Endothelial cell of umbilical vein (primary cell): ENCODE measurements around the gene LRRC10B. TPM values are rescaled to one million over a fixed set of nuclear protein-coding genes. Genes with fewer than 3 reads are reported as not detected.

Source experiments
- BruUV-seq: library from RNA; stranded (reverse); fragments of 400-500 nt; replicated peaks from 2 replicates; lab custom pipeline; 2021; lab: Mats Ljungman, UMichigan
- CTCF ChIA-PET: fragments of 300-600, 350-600 bp; sonication (Branson Sonifier 250); formaldehyde crosslinking; loops from one replicate; lab custom pipeline; 2021; ENCODE audit warnings: antibody characterized with exemption, inconsistent platforms; lab: Charles Lee
- POLR2A ChIA-PET: fragments of 300-600, 350-600 bp; sonication (Branson Sonifier 250); formaldehyde crosslinking; loops from one replicate; lab custom pipeline; 2021; ENCODE audit warnings: antibody characterized with exemption, inconsistent platforms; lab: Charles Lee
- DNase-seq: peaks from one replicate; pipeline ENCODE4 v3.0.0-alpha.2; 2011; ENCODE audit warnings: low read depth, low spot score
- FAIRE-seq: peaks from 2 replicates; lab custom pipeline; 2011; peaks lifted over from hg19 to GRCh38; lab: Jason Lieb, UNC
- H2AFZ ChIP-seq: 2 replicates; pipeline ENCODE4 v1.6.0; 2012; ENCODE audit warnings: low read depth, low read length, control low read depth, inconsistent platforms
- H3K27ac ChIP-seq: 2 replicates; pipeline ENCODE4 v1.5.1; 2011; ENCODE audit warnings: low read depth, mild to moderate bottlenecking, control low read depth, low read length, moderate library complexity; ENCODE audit not compliant: insufficient read depth
- H3K27me3 ChIP-seq, 2 experiments: 2 replicates each; pipeline versions ENCODE4 v1.6.0 to v1.6.1; 2011; ENCODE audit warnings: low read length in 2 of 2, mixed read lengths in 1 of 2; ENCODE audit not compliant: control insufficient read depth in 2 of 2, insufficient read depth in 2 of 2
- H3K36me3 ChIP-seq, 2 experiments: 2 replicates in 1 of 2; 3 replicates in 1 of 2; pipeline ENCODE4 v1.5.1; 2011; ENCODE audit warnings: low read length in 2 of 2, mild to moderate bottlenecking in 1 of 2, moderate library complexity in 1 of 2; ENCODE audit not compliant: control insufficient read depth in 2 of 2, insufficient read depth in 2 of 2; ENCODE audit errors: extremely low read depth in 1 of 2
- H3K4me1 ChIP-seq: 3 replicates; pipeline ENCODE4 v1.5.1; 2011; ENCODE audit warnings: mild to moderate bottlenecking, low read length; ENCODE audit not compliant: control insufficient read depth, insufficient read depth; ENCODE audit errors: extremely low read depth
- H3K4me2 ChIP-seq: 2 replicates; pipeline ENCODE4 v1.6.1; 2011; ENCODE audit warnings: low read length, control low read depth, mixed read lengths; ENCODE audit not compliant: insufficient read depth
- H3K4me3 ChIP-seq, 3 experiments: fragments of 200-600 bp in 1 of 3; sonication (generic), shearing (Covaris generic) in 1 of 3; replicated peaks in 1 of 3; 2 replicates each; pipeline ENCODE4 v1.5.1; 2011 to 2016; ENCODE audit warnings: control low read depth in 3 of 3, low read length in 3 of 3, mild to moderate bottlenecking in 2 of 3, inconsistent platforms in 1 of 3, low read depth in 1 of 3, moderate library complexity in 1 of 3; ENCODE audit not compliant: insufficient read depth in 1 of 3
- H3K79me2 ChIP-seq: 2 replicates; pipeline ENCODE4 v1.6.0; 2012; ENCODE audit warnings: low read length, inconsistent platforms; ENCODE audit not compliant: control insufficient read depth, insufficient read depth
- H3K9ac ChIP-seq: replicated peaks from 2 replicates; pipeline ENCODE3; 2011; ENCODE audit warnings: low read length, control low read depth; ENCODE audit not compliant: insufficient read depth; ENCODE audit errors: extremely low read depth
- H3K9me1 ChIP-seq: replicated peaks from 3 replicates; pipeline ENCODE4 v1.6.0; 2011; ENCODE audit warnings: mild to moderate bottlenecking, low read length; ENCODE audit not compliant: control insufficient read depth, insufficient read depth; ENCODE audit errors: extremely low read depth
- H3K9me3 ChIP-seq: replicated peaks from 2 replicates; pipeline ENCODE4 v1.5.1; 2012; ENCODE audit warnings: low read length, inconsistent platforms; ENCODE audit not compliant: control insufficient read depth, insufficient read depth
- H4K20me1 ChIP-seq: replicated peaks from 2 replicates; pipeline ENCODE3; 2011; ENCODE audit warnings: mild to moderate bottlenecking, low read length; ENCODE audit not compliant: control insufficient read depth, insufficient read depth; ENCODE audit errors: extremely low read depth
- CTCF ChIP-seq, 2 donors: IDR thresholded peaks; 1 replicate in 1 of 2; 2 replicates in 1 of 2; pipeline ENCODE4 v1.5.1; 2011; ENCODE audit warnings: low read length in 2 of 2, mild to moderate bottlenecking in 2 of 2, moderate library complexity in 2 of 2, control low read depth in 1 of 2, inconsistent platforms in 1 of 2, low read depth in 1 of 2; ENCODE audit not compliant: insufficient read depth in 1 of 2; ENCODE audit errors: extremely low read depth in 1 of 2
- EZH2 ChIP-seq: IDR thresholded peaks from 2 replicates; pipeline ENCODE4 v1.6.1; 2012; ENCODE audit warnings: borderline replicate concordance, low read depth, mild to moderate bottlenecking, moderate library complexity, low read length, inconsistent platforms; ENCODE audit not compliant: severe bottlenecking
- FOS ChIP-seq: IDR thresholded peaks from 2 replicates; pipeline ENCODE4 v1.6.1; 2011; ENCODE audit warnings: mild to moderate bottlenecking, low read length, moderate library complexity, borderline replicate concordance; ENCODE audit not compliant: insufficient read depth
- GATA2 ChIP-seq: IDR thresholded peaks from 2 replicates; pipeline ENCODE4 v1.7.0; 2011; ENCODE audit warnings: low read depth, mild to moderate bottlenecking, moderate library complexity, mixed read lengths, low read length; ENCODE audit not compliant: insufficient read length, insufficient read depth
- JUN ChIP-seq: IDR thresholded peaks from 2 replicates; pipeline ENCODE4 v1.6.1; 2011; ENCODE audit warnings: borderline replicate concordance, low read depth; ENCODE audit not compliant: insufficient read length, insufficient read depth
- MAX ChIP-seq: IDR thresholded peaks from 2 replicates; pipeline ENCODE4 v1.6.1; 2011; ENCODE audit not compliant: insufficient read depth, insufficient read length
- MYC ChIP-seq: IDR thresholded peaks from one replicate; pipeline ENCODE4 v1.6.1; 2011; ENCODE audit warnings: mild to moderate bottlenecking, low read depth, low read length
- POLR2A ChIP-seq: IDR thresholded peaks from 2 replicates; pipeline ENCODE4 v1.6.1; 2012; ENCODE audit warnings: low read depth, mild to moderate bottlenecking, control low read depth, low read length
- POLR2AphosphoS5 ChIP-seq: IDR thresholded peaks from 2 replicates; pipeline ENCODE4 v1.6.1; 2012; ENCODE audit warnings: low read depth, mild to moderate bottlenecking, control low read depth, low read length, moderate library complexity; ENCODE audit not compliant: insufficient read depth
- dilution Hi-C: fragments of 300-500 bp; cut with MboI; formaldehyde crosslinking; loops from one replicate; pipeline ENCODE4 v1.15.0; 2019; ENCODE audit warnings: low sequenced_read_pairs; ENCODE audit not compliant: extremely low pct_ligation_motif_present
- intact Hi-C: fragments of 100-400 bp; cut with micrococcal nuclease; formaldehyde crosslinking; loops from one replicate; pipeline ENCODE4 v1.10.0; 2022
- polyA plus RNA-seq, 4 experiments: library from polyadenylated mRNA; depleted of rRNA in 3 of 4; stranded (reverse) in 3 of 4; unstranded in 1 of 4; fragments of >200 nt; gene quantifications; 2 replicates each; pipeline versions ENCODE4 v1.2.1 to v1.2.3, GENCODE V29; 2011 to 2012; ENCODE audit warnings: missing spikeins in 1 of 4
- total RNA-seq: library from RNA; stranded (reverse); gene quantifications from 2 replicates; pipeline ENCODE4 v1.2.3, GENCODE V29; 2021

The LRRC10B gene
- total and polyA plus RNA-seq, 2 donors (not counting 3 experiments of a cell fraction or from before 2014, with no cell fraction given): not detected

- H3K9me3 ChIP-seq: no peaks in the 10 kb centered on the region
Observed at GRCh38 chr11:61480261-61480993, 28.1 kb upstream of the LRRC10B start.

More at GRCh38 chr11:61480261-61480993, 28.1 kb upstream of the LRRC10B start:
- Histone ChIP-seq H3K27me3 (no peaks in the 10 kb centered on the region), H3K4me3 (no peak overlapping the region), H3K36me3 (no peaks in the 10 kb centered on the region), H3K4me1 (no peaks in the 10 kb centered on the region), H4K20me1 (no peaks in the 10 kb centered on the region), H3K79me2 (no peaks in the 10 kb centered on the region), H2AFZ (no peak overlapping the region), H3K4me2 (no peak overlapping the region), H3K9me1 (no peaks in the 10 kb centered on the region), H3K9ac (no peak overlapping the region), H3K27ac (no peak overlapping the region)
- TF ChIP-seq MAX: no peak
- no peak for TF ChIP-seq POLR2A
- TF ChIP-seq GATA2: no peak
- no peak for TF ChIP-seq CTCF (IDR thresholded peaks at IDR 0.05; ENCODE audit: extremely low read depth in 1 of 2, insufficient read depth in 1 of 2, low read depth in 1 of 2, low read length in 2 of 2)
- TF ChIP-seq JUN: no peak
- no peak for TF ChIP-seq FOS
- no peak for TF ChIP-seq POLR2AphosphoS5
- no peak for TF ChIP-seq EZH2
- no peak for TF ChIP-seq MYC
- no peak for DNase-seq
- dilution Hi-C loops (no loop called here), intact Hi-C loops (no loop called here)
- POLR2A ChIA-PET: no interaction called here
- no TSS peak for BruUV-seq
- CTCF ChIA-PET: interaction anchor here (1.1 to 11.5 kb wide), 4 partner anchors 29 to 158 kb away, joined by 4 to 221 read pairs (median 5); partner anchors contain the start of gene LRRC10B
- FAIRE-seq: no peak
